T1000 (cell line): ENCODE data around the gene DENND6B.
"Not testable (repeated sequence)": the region's sequence is repeated elsewhere in the genome, so short reads cannot be mapped to it uniquely, and the experiment has no call there.

Experiments used
- DNase-seq: peaks from one replicate; lab custom pipeline; 2025; ENCODE audit warnings: mixed read lengths; lab: John Stamatoyannopoulos, UW

The DENND6B gene

GRCh38 chr22:50286701-50287318 lies 40.0 kb downstream of the DENND6B start:
- no peak for DNase-seq

- no peak for DNase-seq
These were observed 40.5 kb downstream of the DENND6B start for GRCh38 chr22:50286275-50286674.

GRCh38 chr22:50285568-50286229 lies 41.1 kb downstream of the DENND6B start:
- no peak for DNase-seq

- DNase-seq = no peak
These were observed 42.3 kb downstream of the DENND6B start for GRCh38 chr22:50284479-50284878.

- no peak for DNase-seq
These were observed 43.0 kb downstream of the DENND6B start for GRCh38 chr22:50283821-50284220.

GRCh38 chr22:50282361-50283155 lies 44.3 kb downstream of the DENND6B start:
- peak; percentile 13 for DNase-seq

- no peak for DNase-seq
These were observed 44.9 kb downstream of the DENND6B start for GRCh38 chr22:50281957-50282356.

GRCh38 chr22:50281384-50281760 lies 45.4 kb downstream of the DENND6B start:
- DNase-seq = no peak

GRCh38 chr22:50280708-50281383 lies 46.0 kb downstream of the DENND6B start:
- DNase-seq = no peak

- DNase-seq = no peak
These were observed 46.6 kb downstream of the DENND6B start for GRCh38 chr22:50280022-50280707.

- DNase-seq = no peak
These were observed 47.7 kb downstream of the DENND6B start for GRCh38 chr22:50278956-50279619.

- no peak for DNase-seq
These were observed 48.4 kb downstream of the DENND6B start for GRCh38 chr22:50278461-50278860.

GRCh38 chr22:50277761-50278160 lies 49.1 kb downstream of the DENND6B start:
- DNase-seq = no peak

- DNase-seq = no peak
These were observed 50.7 kb downstream of the DENND6B start for GRCh38 chr22:50276143-50276542.

- no peak for DNase-seq
These were observed 51.4 kb downstream of the DENND6B start for GRCh38 chr22:50275181-50276055.

GRCh38 chr22:50274771-50275170 lies 52.0 kb downstream of the DENND6B start:
- DNase-seq = no peak

GRCh38 chr22:50274311-50274710 lies 52.5 kb downstream of the DENND6B start:
- no peak for DNase-seq

- not testable (repeated sequence) for DNase-seq
These were observed 53.0 kb downstream of the DENND6B start for GRCh38 chr22:50273781-50274180.

- DNase-seq = not testable (repeated sequence)
These were observed 53.5 kb downstream of the DENND6B start for GRCh38 chr22:50273352-50273751.
